IMR-90 (cell line): ENCODE measurements around the gene IRF2BP2. TPM values are rescaled to one million over a fixed set of nuclear protein-coding genes. Genes with fewer than 3 reads are reported as not detected.
A peak's percentile ranks its signal among the peaks of the same experiment; 100 is the strongest.

ENCODE experiments used
- ATAC-seq: fragments of 200-7000 bp; cut with Tn5 transposase; 2 replicates; pipeline ENCODE4 v1.9.1; 2020; ENCODE audit warnings: low read depth, mild to moderate bottlenecking, moderate library complexity
- BruUV-seq: library from RNA; stranded (reverse); fragments of 400-500 nt; replicated peaks from 2 replicates; lab custom pipeline; 2021; lab: Mats Ljungman, UMichigan
- CTCF ChIA-PET: fragments of 300-600 bp; formaldehyde crosslinking; extraction: SDS; loops from one replicate; lab custom pipeline; 2021; ENCODE audit warnings: antibody characterized with exemption; lab: Yijun Ruan, JAX
- POLR2A ChIA-PET: fragments of 300-600 bp; sonication (Branson Sonifier 250); formaldehyde crosslinking; loops from one replicate; lab custom pipeline; 2022; ENCODE audit warnings: antibody characterized with exemption; ENCODE audit not compliant: unreplicated experiment; lab: Charles Lee
- DNase-seq: peaks from one replicate; pipeline ENCODE4 v3.0.0; 2013
- H2AFZ ChIP-seq: replicated peaks from 2 replicates; pipeline ENCODE3; 2013; ENCODE audit warnings: low read length, mild to moderate bottlenecking; ENCODE audit not compliant: poor library complexity
- H2AK5ac ChIP-seq: 2 replicates; pipeline ENCODE4 v1.6.1; 2013; ENCODE audit warnings: low read depth, low read length, inconsistent platforms
- H2AK9ac ChIP-seq: replicated peaks from 2 replicates; pipeline ENCODE3; 2013; ENCODE audit warnings: mild to moderate bottlenecking, low read depth, low read length, moderate library complexity; ENCODE audit not compliant: poor library complexity
- H2BK120ac ChIP-seq: 2 replicates; pipeline ENCODE4 v1.6.1; 2013; ENCODE audit warnings: low read depth, low read length, inconsistent platforms
- H2BK15ac ChIP-seq: 3 replicates; pipeline ENCODE4 v1.6.1; 2013; ENCODE audit warnings: low read depth, low read length, inconsistent platforms
- H2BK20ac ChIP-seq: 2 replicates; pipeline ENCODE4 v1.6.1; 2013; ENCODE audit warnings: low read depth, mild to moderate bottlenecking, inconsistent platforms, low read length, moderate library complexity
- H2BK5ac ChIP-seq: 2 replicates; pipeline ENCODE4 v1.6.1; 2013; ENCODE audit warnings: mild to moderate bottlenecking, low read depth, low read length, inconsistent platforms; ENCODE audit not compliant: poor library complexity, severe bottlenecking
- H3K14ac ChIP-seq: replicated peaks from 2 replicates; pipeline ENCODE4 v1.6.1; 2013; ENCODE audit warnings: low read depth, low read length, inconsistent platforms
- H3K18ac ChIP-seq: 2 replicates; pipeline ENCODE4 v1.6.1; 2013; ENCODE audit warnings: low read depth, low read length, control low read depth
- H3K23ac ChIP-seq: 2 replicates; pipeline ENCODE4 v1.6.1; 2013; ENCODE audit warnings: low read depth, low read length, inconsistent platforms
- H3K27ac ChIP-seq: 2 replicates; pipeline ENCODE4 v1.5.1; 2013; ENCODE audit warnings: mild to moderate bottlenecking, control low read depth, low read length; ENCODE audit not compliant: insufficient read depth
- H3K27me3 ChIP-seq: 2 replicates; pipeline ENCODE4 v1.6.1; 2013; ENCODE audit warnings: low read length; ENCODE audit not compliant: control insufficient read depth, insufficient read depth
- H3K36me3 ChIP-seq: 2 replicates; pipeline ENCODE4 v1.6.1; 2013; ENCODE audit warnings: low read length, mixed read lengths; ENCODE audit not compliant: control insufficient read depth, insufficient read depth
- H3K4ac ChIP-seq: 2 replicates; pipeline ENCODE4 v1.6.1; 2013; ENCODE audit warnings: low read depth, low read length, inconsistent platforms
- H3K4me1 ChIP-seq: 2 replicates; pipeline ENCODE4 v1.6.1; 2013; ENCODE audit warnings: low read length, mixed read lengths; ENCODE audit not compliant: control insufficient read depth, insufficient read depth
- H3K4me2 ChIP-seq: 2 replicates; pipeline ENCODE4 v1.6.1; 2013; ENCODE audit warnings: low read depth, mild to moderate bottlenecking, control low read depth, low read length, moderate library complexity
- H3K4me3 ChIP-seq: 2 replicates; pipeline ENCODE4 v1.5.1; 2013; ENCODE audit warnings: low read depth, mild to moderate bottlenecking, control low read depth, low read length, moderate library complexity; ENCODE audit not compliant: insufficient read depth
- H3K56ac ChIP-seq: 2 replicates; pipeline ENCODE4 v1.6.1; 2013; ENCODE audit warnings: low read length, inconsistent platforms; ENCODE audit not compliant: insufficient read depth; ENCODE audit errors: extremely low read depth
- H3K79me1 ChIP-seq, 2 experiments: 2 replicates each; pipeline ENCODE4 v1.6.1; 2013; ENCODE audit warnings: low read length in 2 of 2, inconsistent platforms in 1 of 2, low read depth in 1 of 2
- H3K9ac ChIP-seq: 2 replicates; pipeline ENCODE4 v1.6.1; 2013; ENCODE audit warnings: low read depth, low read length, control low read depth
- H3K9me1 ChIP-seq: 2 replicates; pipeline ENCODE4 v1.6.1; 2013; ENCODE audit warnings: low read length, inconsistent platforms; ENCODE audit not compliant: insufficient read depth
- H3K9me3 ChIP-seq: 2 replicates; pipeline ENCODE4 v1.6.1; 2013; ENCODE audit warnings: low read length; ENCODE audit not compliant: control insufficient read depth, insufficient read depth
- H4K20me1 ChIP-seq: 2 replicates; pipeline ENCODE4 v1.6.1; 2013; ENCODE audit warnings: low read length, inconsistent platforms; ENCODE audit not compliant: insufficient read depth
- H4K5ac ChIP-seq: 2 replicates; pipeline ENCODE4 v1.6.1; 2013; ENCODE audit warnings: mild to moderate bottlenecking, low read depth, low read length, control low read depth
- H4K8ac ChIP-seq, 2 experiments: 2 replicates each; pipeline ENCODE4 v1.6.1; 2013; ENCODE audit warnings: low read depth in 2 of 2, low read length in 2 of 2, control low read depth in 1 of 2, inconsistent platforms in 1 of 2
- H4K91ac ChIP-seq: 2 replicates; pipeline ENCODE4 v1.6.1; 2013; ENCODE audit warnings: low read depth, low read length, inconsistent platforms; ENCODE audit not compliant: insufficient read depth
- BHLHE40 ChIP-seq: fragments of 150-350 bp; IDR thresholded peaks from 2 replicates; pipeline ENCODE4 v1.6.1; 2016; ENCODE audit warnings: mild to moderate bottlenecking, low read depth, low read length
- MAZ ChIP-seq: IDR thresholded peaks from 2 replicates; pipeline ENCODE4 v1.6.1; 2012; ENCODE audit warnings: low read depth, mild to moderate bottlenecking, low read length, improper control_type of control experiment, moderate library complexity, borderline replicate concordance
- POLR2A ChIP-seq: IDR thresholded peaks from 2 replicates; pipeline ENCODE4 v1.6.1; 2012; ENCODE audit warnings: mild to moderate bottlenecking, low read depth, low read length
- WGBS, 2 experiments: methylation state at CpG; one replicate each; pipeline versions ENCODE4 v1.1.5 to v1.1.7; 2013; ENCODE audit warnings: missing lambda C conversion rate in 2 of 2; ENCODE audit not compliant: insufficient read length in 1 of 2; ENCODE audit errors: extremely low coverage in 2 of 2; 5-methylcytosine and 5-hydroxymethylcytosine counted together
- dilution Hi-C: fragments of 300-500 bp; cut with HindIII; formaldehyde crosslinking; loops from one replicate; pipeline ENCODE4 v1.14.3; 2018; ENCODE audit warnings: low sequenced_read_pairs; ENCODE audit not compliant: unreplicated experiment
- in situ Hi-C: fragments of 300-500 bp; cut with MboI; formaldehyde crosslinking; loops from 3 replicates; pipeline ENCODE4 v1.14.3; 2019; ENCODE audit warnings: low sequenced_read_pairs, inconsistent platforms, mixed read lengths
- intact Hi-C: fragments of 100-400 bp; cut with micrococcal nuclease; formaldehyde crosslinking; loops from 2 replicates; pipeline ENCODE4 v1.10.0; 2022
- polyA plus RNA-seq, 3 experiments: library from polyadenylated mRNA; depleted of rRNA; stranded (reverse); fragments of >200 nt; gene quantifications; 2 replicates each; pipeline ENCODE4 v1.2.3, GENCODE V29; 2012; ENCODE audit warnings: low replicate concordance in 1 of 3
- total RNA-seq: library from RNA; depleted of rRNA; stranded (reverse); fragments of >200 nt; gene quantifications from 2 replicates; pipeline ENCODE4 v1.2.3, GENCODE V29; 2012
- TF ChIP-seq, protein P1 (sequence below): fragments of 150-350 bp; IDR thresholded peaks from 2 replicates; pipeline ENCODE4 v1.6.1; 2016; ENCODE audit warnings: low read depth, mild to moderate bottlenecking, low read length, moderate library complexity, borderline replicate concordance

IRF2BP2 gene
- total and polyA plus RNA-seq, 2 of the 4 experiments (the other 2 are of a cell fraction): 47.0 to 66.6 TPM

DNA sequence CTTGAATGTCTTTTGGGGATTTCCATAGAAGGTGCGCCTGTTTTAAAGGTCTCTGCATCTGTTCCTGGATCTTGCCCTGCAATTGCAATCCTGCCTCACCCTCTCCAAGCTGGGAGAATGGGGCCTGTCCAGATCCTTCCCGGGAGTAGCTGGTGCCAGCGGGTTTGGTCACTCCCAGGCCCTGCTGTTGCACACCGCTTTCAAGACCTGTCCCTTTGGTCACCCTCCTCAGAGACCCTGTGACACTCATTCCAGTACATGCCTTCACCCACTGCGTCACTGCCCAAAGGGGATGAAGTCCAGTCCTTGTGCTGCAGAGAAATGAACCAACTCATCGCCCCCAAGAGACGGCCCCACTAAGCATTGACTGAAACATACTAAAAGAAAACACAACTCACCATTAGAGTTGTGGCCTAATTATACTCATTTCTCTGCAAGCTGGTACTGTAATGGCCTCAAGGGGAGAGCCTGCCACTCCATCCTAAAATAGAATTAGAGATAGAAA, 1.9 kb upstream of the IRF2BP2 start (continued):
- TF ChIP-seq, protein P1, sequence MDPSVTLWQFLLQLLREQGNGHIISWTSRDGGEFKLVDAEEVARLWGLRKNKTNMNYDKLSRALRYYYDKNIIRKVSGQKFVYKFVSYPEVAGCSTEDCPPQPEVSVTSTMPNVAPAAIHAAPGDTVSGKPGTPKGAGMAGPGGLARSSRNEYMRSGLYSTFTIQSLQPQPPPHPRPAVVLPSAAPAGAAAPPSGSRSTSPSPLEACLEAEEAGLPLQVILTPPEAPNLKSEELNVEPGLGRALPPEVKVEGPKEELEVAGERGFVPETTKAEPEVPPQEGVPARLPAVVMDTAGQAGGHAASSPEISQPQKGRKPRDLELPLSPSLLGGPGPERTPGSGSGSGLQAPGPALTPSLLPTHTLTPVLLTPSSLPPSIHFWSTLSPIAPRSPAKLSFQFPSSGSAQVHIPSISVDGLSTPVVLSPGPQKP: no peak

DNA sequence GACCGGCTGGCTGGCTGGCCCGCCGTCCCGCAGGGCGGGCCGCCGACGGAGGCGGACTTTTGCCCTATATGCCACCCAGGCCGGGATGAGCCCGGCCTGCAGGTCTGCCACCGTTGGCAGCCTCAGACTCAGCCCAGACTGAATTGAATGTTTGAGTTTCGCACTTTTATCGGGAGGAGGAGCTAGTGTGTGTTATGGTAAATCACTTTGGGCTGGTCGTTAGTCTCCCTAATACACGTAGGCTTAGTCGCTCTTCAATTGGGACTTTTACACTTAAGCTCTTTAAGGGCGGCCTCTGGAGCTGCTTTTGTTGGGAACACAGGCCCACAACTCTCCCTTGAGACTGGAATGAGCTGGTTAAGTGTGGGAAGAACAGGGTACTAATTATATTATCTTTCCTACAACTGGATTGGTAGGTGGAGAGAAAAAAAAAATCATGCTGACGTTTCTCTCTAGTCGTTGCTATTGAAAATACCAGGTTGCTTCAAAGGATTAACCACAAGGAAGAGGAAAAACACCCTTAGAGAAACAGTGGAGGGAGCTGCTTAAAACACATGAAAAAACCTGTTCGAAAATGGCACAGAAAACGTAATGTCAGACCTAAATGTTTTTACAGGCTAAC, 1.4 kb upstream of the IRF2BP2 start:
- Histone ChIP-seq H3K27me3 (no peaks in the 10 kb centered on the region), H3K56ac (peak overlapping the region; percentile 79), H4K8ac (peak overlapping the region; percentile 76 to 86), H4K91ac (peak overlapping the region; percentile 93), H3K27ac (peak overlapping the region; percentile 98), H2AFZ (peak overlapping the region; percentile 88), H3K79me1 (peaks cover 0 to 8% of the 10 kb centered on the region in 2 experiments; a peak in 2 of 4 replicates), H3K4me3 (0 out of 2 replicates have a peak overlapping the region, but pooled peaks have one; percentile 1), H3K4me1 (peaks cover 15% of the 10 kb centered on the region), H3K23ac (peak overlapping the region; percentile 87), H3K18ac (peak overlapping the region; percentile 98), H2AK9ac (peak overlapping the region; percentile 89), H3K36me3 (peaks cover 22% of the 10 kb centered on the region), H3K9ac (peak overlapping the region; percentile 66), H2BK15ac (peak overlapping the region; percentile 77; the same call in 2 of the 3 replicates), H2BK5ac (peak overlapping the region; percentile 85), H3K9me3 (no peaks in the 10 kb centered on the region), H3K9me1 (no peaks in the 10 kb centered on the region; the same call in 1 of the 2 replicates), H2BK120ac (peak overlapping the region; percentile 94), H2BK20ac (peak overlapping the region; percentile 87), H3K4ac (peak overlapping the region; percentile 95), H3K4me2 (peak overlapping the region; percentile 62), H4K20me1 (peaks cover 18% of the 10 kb centered on the region), H3K14ac (peak overlapping the region; percentile 93), H4K5ac (peak overlapping the region; percentile 97), H2AK5ac (peak overlapping the region; percentile 92)
- POLR2A ChIA-PET: interaction anchor here (1.5 to 2.9 kb wide), 2 partner anchors 113 to 386 kb away, joined by 7 to 18 read pairs; no protein-coding TSS in a partner anchor
- 0 out of 2 replicates have a peak, but pooled peaks have one; percentile 52 for TF ChIP-seq POLR2A
- no peak for TF ChIP-seq BHLHE40
- TF ChIP-seq MAZ: 0 out of 2 replicates have a peak, but pooled peaks have one; percentile 9
- in situ Hi-C loops (loop anchor here (5.0 to 25.0 kb wide), 4 partner anchors 111 to 471 kb away; no protein-coding TSS in a partner anchor), intact Hi-C loops (loop anchor here (2.0 to 5.0 kb wide), 4 partner anchors 161 to 359 kb away; no protein-coding TSS in a partner anchor), dilution Hi-C loops (no loop called here)
- ATAC-seq (peak; percentile 7), DNase-seq (peak; percentile 83)
- whole genome bisulfite sequencing, 2 experiments: 23% methylated on average over 6 of the region's 22 CpGs; no CpG with 5 or more reads in 1 of the 2 experiments
- TSS peak; percentile 42 for BruUV-seq
- CTCF ChIA-PET: interaction anchor here (0.8 to 1.2 kb wide), 5 partner anchors 13 to 472 kb away, joined by 3 to 5 read pairs (median 3); no protein-coding TSS in a partner anchor
